Activated B cell treated with CpG ODN at 0.5 μM for 24 hours (primary cell): ENCODE results near the gene ABHD1. TPM values are rescaled to one million over a fixed set of nuclear protein-coding genes. Genes with fewer than 3 reads are reported as not detected.
"Not testable (repeated sequence)": the region's sequence is repeated elsewhere in the genome, so short reads cannot be mapped to it uniquely, and the experiment has no call there.

Experiments used
- ATAC-seq: fragments of 200-7000 bp; cut with Tn5 transposase; one replicate; pipeline ENCODE4 v1.10.0; 2021; ENCODE audit warnings: low read depth, mild to moderate bottlenecking, moderate library complexity
- CTCF ChIA-PET: fragments of 350-600 bp; sonication (Branson Sonifier 250); formaldehyde crosslinking; loops from one replicate; lab custom pipeline; 2021; ENCODE audit warnings: antibody characterized with exemption; lab: Charles Lee
- POLR2A ChIA-PET: fragments of 350-600 bp; sonication (Branson Sonifier 250); formaldehyde crosslinking; loops from one replicate; lab custom pipeline; 2021; ENCODE audit warnings: antibody characterized with exemption; lab: Charles Lee
- DNase-seq: peaks from one replicate; pipeline ENCODE4 v3.0.0; 2022
- H3K27ac Mint-ChIP-seq: one replicate; pipeline ENCODE4 v1.8.0; 2020; ENCODE audit warnings: mixed read lengths
- H3K27me3 Mint-ChIP-seq: one replicate; pipeline ENCODE4 v1.8.0; 2021; ENCODE audit warnings: mixed read lengths
- H3K36me3 Mint-ChIP-seq: one replicate; pipeline ENCODE4 v1.8.0; 2021; ENCODE audit warnings: low read depth, mixed read lengths
- H3K4me1 Mint-ChIP-seq: one replicate; pipeline ENCODE4 v1.8.0; 2021; ENCODE audit warnings: mixed read lengths
- H3K4me3 Mint-ChIP-seq: one replicate; pipeline ENCODE4 v1.8.0; 2020; ENCODE audit warnings: mild to moderate bottlenecking, mixed read lengths
- H3K9me3 Mint-ChIP-seq: one replicate; pipeline ENCODE4 v1.8.0; 2020; ENCODE audit warnings: mixed read lengths
- CTCF ChIP-seq: fragments of 200-600 bp; IDR thresholded peaks from one replicate; pipeline ENCODE4 v1.8.0; 2022; ENCODE audit warnings: antibody characterized with exemption, mild to moderate bottlenecking
- intact Hi-C: fragments of 100-400 bp; cut with micrococcal nuclease; formaldehyde crosslinking; loops from one replicate; pipeline ENCODE4 v1.15.1; 2024
- total RNA-seq: library from RNA; stranded (reverse); gene quantifications from 2 replicates; pipeline ENCODE4 v1.2.3, GENCODE V29; 2022

ABHD1 gene
- total RNA-seq, 1 donor from 2014 or later: 1.1 TPM

- DNase-seq (no peak), ATAC-seq (no peak)
- no peak overlapping the region for H3K27ac Mint-ChIP-seq
- peaks cover 25% of the 10 kb centered on the region for H3K27me3 Mint-ChIP-seq
- no peak for TF ChIP-seq CTCF
- intact Hi-C loops: no loop called here
- H3K4me1 Mint-ChIP-seq: peaks cover 11% of the 10 kb centered on the region
- no peak overlapping the region for H3K4me3 Mint-ChIP-seq
- CTCF ChIA-PET: no interaction called here
- no peaks in the 10 kb centered on the region for H3K9me3 Mint-ChIP-seq
- POLR2A ChIA-PET: no interaction called here
- no peaks in the 10 kb centered on the region for H3K36me3 Mint-ChIP-seq
Measured at GRCh38 chr2:27115519-27115918, 8.1 kb upstream of the ABHD1 start.

GRCh38 chr2:27117995-27118524 lies 5.6 kb upstream of the ABHD1 start:
- H3K4me1 Mint-ChIP-seq: peaks cover 13% of the 10 kb centered on the region
- H3K27ac Mint-ChIP-seq: no peak overlapping the region
- intact Hi-C loops: loop anchor here (2.0 kb wide), 1 partner anchor 17 kb away; the partner anchor contains the start of gene PREB
- ATAC-seq (no peak), DNase-seq (no peak)
- no peak for TF ChIP-seq CTCF
- H3K36me3 Mint-ChIP-seq: no peaks in the 10 kb centered on the region
- ChIA-PET CTCF (no interaction called here), POLR2A (no interaction called here)
- H3K27me3 Mint-ChIP-seq: peaks cover 33% of the 10 kb centered on the region
- no peak overlapping the region for H3K4me3 Mint-ChIP-seq
- no peaks in the 10 kb centered on the region for H3K9me3 Mint-ChIP-seq

GRCh38 chr2:27118525-27119329 lies 4.9 kb upstream of the ABHD1 start, which contains the start of gene CGREF1:
Gene CGREF1, minus strand, starts transcription at chr2:27119128. Its CDS starts 14,762 bp downstream, at chr2:27104366.
- Mint-ChIP-seq H3K36me3 (no peaks in the 10 kb centered on the region), H3K27ac (no peak within 1 kb of the TSS), H3K27me3 (peaks cover 33% of the 10 kb centered on the region), H3K9me3 (no peaks in the 10 kb centered on the region), H3K4me3 (peak within 1 kb of the TSS; percentile 69), H3K4me1 (peaks cover 17% of the 10 kb centered on the region)
- CTCF ChIA-PET: no interaction called here
- no peak for DNase-seq
- intact Hi-C loops: loop anchor here (2.0 kb wide), 1 partner anchor 16 kb away; the partner anchor contains the start of gene PREB
- POLR2A ChIA-PET: no interaction called here
- no peak for ATAC-seq
- TF ChIP-seq CTCF: no peak

- DNase-seq, CTCF ChIA-PET, H3K27ac Mint-ChIP-seq, H3K36me3 Mint-ChIP-seq, POLR2A ChIA-PET, H3K9me3 Mint-ChIP-seq, ATAC-seq: not testable (repeated sequence)
- intact Hi-C loops: loop anchor here (2.0 kb wide), 1 partner anchor 16 kb away; the partner anchor contains the start of gene PREB
- peaks cover 19% of the 10 kb centered on the region for H3K4me1 Mint-ChIP-seq
- peak overlapping the region; percentile 69 for H3K4me3 Mint-ChIP-seq
- peaks cover 33% of the 10 kb centered on the region for H3K27me3 Mint-ChIP-seq
Measured at GRCh38 chr2:27119330-27119670, 4.3 kb upstream of the ABHD1 start.

- ChIA-PET POLR2A (no interaction called here), CTCF (no interaction called here)
- TF ChIP-seq CTCF: no peak
- DNase-seq (no peak), ATAC-seq (no peak)
- H3K4me3 Mint-ChIP-seq: no peak overlapping the region
- H3K4me1 Mint-ChIP-seq: peaks cover 19% of the 10 kb centered on the region
- intact Hi-C loops: no loop called here
- H3K36me3 Mint-ChIP-seq: no peaks in the 10 kb centered on the region
- peaks cover 33% of the 10 kb centered on the region for H3K27me3 Mint-ChIP-seq
- H3K27ac Mint-ChIP-seq: no peak overlapping the region
- no peaks in the 10 kb centered on the region for H3K9me3 Mint-ChIP-seq
Measured at GRCh38 chr2:27121906-27122305, 1.7 kb upstream of the ABHD1 start.
